GM19324 (cell line): ENCODE measurements around the gene HLCS.

Experiments
- ATAC-seq: cut with Tn5 transposase; IDR thresholded peaks from one replicate; pipeline ENCODE4 v1.9.1; 2021; ENCODE audit warnings: mild to moderate bottlenecking, moderate library complexity; ENCODE audit not compliant: unreplicated experiment, low FRiP score

Gene HLCS

GRCh38 chr21:36791180-36791579 is 175.3 kb downstream of the HLCS start:
- no peak for ATAC-seq

GRCh38 chr21:36790616-36791015 is 175.9 kb downstream of the HLCS start:
- no peak for ATAC-seq

GRCh38 chr21:36788120-36788638 is 178.3 kb downstream of the HLCS start:
- ATAC-seq = no peak

GRCh38 chr21:36786186-36786585 is 180.3 kb downstream of the HLCS start:
- ATAC-seq = no peak

GRCh38 chr21:36785615-36786014 is 180.9 kb downstream of the HLCS start:
- ATAC-seq = no peak

- ATAC-seq = no peak
Measured at GRCh38 chr21:36784947-36785346, 181.5 kb downstream of the HLCS start.

- no peak for ATAC-seq
Measured at GRCh38 chr21:36783612-36784374, 182.7 kb downstream of the HLCS start.

- ATAC-seq = no peak
Measured at GRCh38 chr21:36780861-36781260, 185.6 kb downstream of the HLCS start.

- ATAC-seq = no peak
Measured at GRCh38 chr21:36776981-36777617, 189.4 kb downstream of the HLCS start.

- ATAC-seq = no peak
Measured at GRCh38 chr21:36773995-36774394, 192.5 kb downstream of the HLCS start.

GRCh38 chr21:36773117-36773516 is 193.4 kb downstream of the HLCS start:
- ATAC-seq = no peak

- no peak for ATAC-seq
Measured at GRCh38 chr21:36769051-36769839, 197.2 kb downstream of the HLCS start.

- ATAC-seq = no peak
Measured at GRCh38 chr21:36768496-36768895, 198.0 kb downstream of the HLCS start.

GRCh38 chr21:36767096-36767495 is 199.4 kb downstream of the HLCS start:
- ATAC-seq = no peak

- no peak for ATAC-seq
Measured at GRCh38 chr21:36766511-36766910, 200.0 kb downstream of the HLCS start.

GRCh38 chr21:36765229-36765628 is 201.2 kb downstream of the HLCS start:
- no peak for ATAC-seq

GRCh38 chr21:36763305-36763704 is 203.2 kb downstream of the HLCS start:
- no peak for ATAC-seq

GRCh38 chr21:36762642-36763041 is 203.8 kb downstream of the HLCS start:
- ATAC-seq = no peak

- ATAC-seq = no peak
Measured at GRCh38 chr21:36761685-36762084, 204.8 kb downstream of the HLCS start.

GRCh38 chr21:36759348-36760083 is 207.0 kb downstream of the HLCS start:
- no peak for ATAC-seq
